Activated T-cell treated with anti-CD3 and anti-CD28 coated beads for 48 hours (primary cell): ENCODE data around the gene PICK1.
"Not testable (repeated sequence)": the region's sequence is repeated elsewhere in the genome, so short reads cannot be mapped to it uniquely, and the experiment has no call there.

ENCODE experiments used
- DNase-seq: peaks from one replicate; pipeline ENCODE4 v3.0.0-alpha.2; 2020; ENCODE audit warnings: low read depth

The PICK1 gene

GRCh38 chr22:38115423-38116205 is 58.4 kb downstream of the PICK1 start:
- no peak for DNase-seq

- DNase-seq: not testable (repeated sequence)
These were observed 60.4 kb downstream of the PICK1 start for GRCh38 chr22:38117556-38117955.

- DNase-seq: no peak
These were observed 61.0 kb downstream of the PICK1 start for GRCh38 chr22:38118182-38118581.

DNA sequence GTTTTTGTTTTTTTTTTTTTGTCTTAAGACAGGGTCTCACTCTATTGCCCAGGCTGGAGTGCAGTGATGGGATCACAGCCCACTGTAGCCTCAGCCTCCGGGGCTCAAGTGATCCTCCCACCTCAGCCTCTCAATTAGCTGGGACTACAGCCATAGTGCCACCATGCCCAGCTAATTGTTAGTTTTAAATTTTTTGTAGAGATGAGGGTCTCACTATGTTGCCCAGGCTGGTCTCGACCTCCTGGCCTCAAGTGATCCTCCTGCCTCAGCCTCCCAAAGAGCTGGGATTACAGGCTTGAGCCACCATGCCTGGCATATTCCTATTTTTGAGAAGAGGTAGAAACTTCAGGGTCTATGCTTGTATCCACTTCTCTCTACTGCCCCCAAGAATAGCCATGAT is 61.5 kb downstream of the PICK1 start:
- DNase-seq: not testable (repeated sequence)

GRCh38 chr22:38120359-38121110 is 63.3 kb downstream of the PICK1 start:
- no peak for DNase-seq

DNA sequence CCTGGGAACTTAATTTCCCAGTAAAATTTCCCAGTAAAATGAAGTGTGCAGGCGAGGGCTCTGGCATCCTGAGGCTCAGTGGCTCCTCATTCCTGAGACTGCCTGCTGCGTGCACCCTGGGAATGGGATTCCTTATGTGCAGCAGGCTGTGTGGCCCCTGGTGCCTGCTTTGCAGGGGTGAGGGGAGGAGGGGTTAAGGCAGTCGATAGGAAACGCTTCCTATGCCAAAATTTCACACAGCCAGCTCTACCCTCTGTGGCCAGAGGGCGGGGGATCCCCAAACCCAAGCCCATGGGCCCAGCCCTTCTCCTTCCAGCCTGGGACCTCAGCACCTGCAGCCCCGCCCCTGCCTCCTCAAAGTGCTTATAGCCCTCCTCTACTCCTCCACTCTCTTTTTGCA is 65.4 kb downstream of the PICK1 start:
- DNase-seq: no peak

DNA sequence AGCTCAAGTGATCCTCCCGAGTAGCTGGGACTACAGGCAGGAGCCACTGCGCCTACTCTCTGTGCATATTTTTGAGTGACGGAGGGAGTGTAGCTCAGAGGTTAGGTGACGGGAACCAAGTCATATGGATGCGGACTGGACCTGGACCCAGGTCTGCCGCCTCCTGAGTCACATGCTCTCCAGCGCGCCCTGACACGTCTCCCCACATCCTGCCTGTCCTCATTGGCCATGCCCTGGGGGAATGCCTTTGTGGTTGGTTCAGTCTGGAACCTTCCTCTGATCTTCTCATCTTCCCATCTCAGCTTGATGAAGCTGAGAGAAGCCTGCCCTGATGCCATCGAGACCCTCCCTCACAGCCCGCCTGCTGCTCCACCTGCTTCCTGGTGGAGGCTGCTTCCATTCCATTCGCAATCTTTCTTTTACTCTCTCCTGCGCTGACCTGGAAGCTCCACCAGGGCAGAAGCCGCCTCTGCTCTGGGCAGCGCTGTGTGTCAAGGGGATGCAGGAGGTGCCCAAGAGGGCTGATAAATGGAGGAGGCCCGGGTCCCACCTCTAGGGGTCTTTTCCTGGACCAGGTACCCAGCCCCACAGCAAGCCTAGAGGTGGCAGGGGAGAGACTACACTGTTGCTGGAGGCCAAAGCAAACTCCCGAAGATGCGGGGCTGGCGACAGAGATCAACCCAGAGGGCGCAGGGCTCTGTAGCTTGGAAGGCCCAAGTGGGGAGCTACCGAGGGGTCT is 67.2 kb downstream of the PICK1 start:
- DNase-seq: no peak

DNA sequence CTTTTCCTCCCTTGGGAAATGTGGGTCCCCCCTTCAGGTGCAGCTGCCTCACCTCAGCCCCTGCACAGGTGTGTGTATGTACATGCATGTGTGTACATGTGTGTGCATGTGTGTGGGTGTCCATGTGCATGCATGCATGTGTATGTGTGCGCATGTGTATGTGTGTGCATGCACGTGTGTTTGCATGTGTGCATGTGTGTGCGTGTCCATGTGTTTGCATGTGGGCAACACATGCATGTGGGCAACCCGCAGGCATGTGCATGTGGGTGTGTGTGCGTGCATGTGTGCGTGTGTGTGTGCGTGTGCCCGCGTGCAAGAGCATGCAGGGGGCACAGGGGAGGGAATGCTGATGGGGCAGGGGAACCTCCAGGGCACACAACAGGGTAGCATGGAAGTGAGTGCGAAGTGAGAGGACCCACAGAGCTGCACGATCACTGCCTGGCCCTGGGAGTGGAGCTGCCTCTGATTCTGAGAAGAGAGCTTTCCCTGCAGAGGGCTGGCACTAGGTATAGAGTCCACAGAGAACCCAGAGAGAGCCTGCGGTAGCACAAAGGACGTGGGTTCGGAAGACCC is 67.9 kb downstream of the PICK1 start:
- no peak for DNase-seq
